ENCODE measurements around the gene PLEKHA5. TPM values are rescaled to one million over a fixed set of nuclear protein-coding genes. Genes with fewer than 3 reads are reported as not detected.
"Not testable (repeated sequence)": the region's sequence is repeated elsewhere in the genome, so short reads cannot be mapped to it uniquely, and the experiment has no call there.

The PLEKHA5 gene
- total RNA-seq, 1 donor from 2014 or later, result 62.5 TPM

GRCh38 chr12:19288603-19289244 is 159.2 kb downstream of the PLEKHA5 start:
- ATAC-seq, result peak; percentile 52
- intact Hi-C loops (cut with micrococcal nuclease), result loop anchor here (10.0 kb wide), 1 partner anchor 104 kb away; no protein-coding TSS in a partner anchor
- no peak for DNase-seq

GRCh38 chr12:19298836-19299605 is 169.5 kb downstream of the PLEKHA5 start:
- intact Hi-C loops (cut with micrococcal nuclease), result no loop called here
- DNase-seq (no peak), ATAC-seq (no peak)

- intact Hi-C loops (cut with micrococcal nuclease), result no loop called here
- DNase-seq (no peak), ATAC-seq (no peak)
Observed at GRCh38 chr12:19299765-19300164, 170.2 kb downstream of the PLEKHA5 start.

GRCh38 chr12:19301223-19301622 is 171.7 kb downstream of the PLEKHA5 start:
- intact Hi-C loops (cut with micrococcal nuclease), result no loop called here
- DNase-seq, result no peak

GRCh38 chr12:19301688-19302087 is 172.2 kb downstream of the PLEKHA5 start:
- no peak for ATAC-seq
- DNase-seq, result no peak
- intact Hi-C loops (cut with micrococcal nuclease), result no loop called here

More at GRCh38 chr12:19301223-19301622, 171.7 kb downstream of the PLEKHA5 start:
- no peak for ATAC-seq

GRCh38 chr12:19302100-19302640 is 172.6 kb downstream of the PLEKHA5 start:
- intact Hi-C loops (cut with micrococcal nuclease), result no loop called here
- ATAC-seq, result no peak
- no peak for DNase-seq

GRCh38 chr12:19303496-19303895 is 174.0 kb downstream of the PLEKHA5 start:
- intact Hi-C loops (cut with micrococcal nuclease), result no loop called here

GRCh38 chr12:19304149-19304750 is 174.7 kb downstream of the PLEKHA5 start:
- ATAC-seq (no peak), DNase-seq (no peak)
- intact Hi-C loops (cut with micrococcal nuclease), result no loop called here

More at GRCh38 chr12:19303496-19303895, 174.0 kb downstream of the PLEKHA5 start:
- no peak for ATAC-seq
- DNase-seq, result no peak

- ATAC-seq; DNase-seq; intact Hi-C loops (cut with micrococcal nuclease): not testable (repeated sequence)
Observed at GRCh38 chr12:19305621-19306020, 176.1 kb downstream of the PLEKHA5 start.

- no peak for DNase-seq
- no peak for ATAC-seq
- intact Hi-C loops (cut with micrococcal nuclease), result no loop called here
Observed at GRCh38 chr12:19306366-19306765, 176.8 kb downstream of the PLEKHA5 start.

- intact Hi-C loops (cut with micrococcal nuclease), result no loop called here
- ATAC-seq (no peak), DNase-seq (no peak)
Observed at GRCh38 chr12:19307451-19307850, 177.9 kb downstream of the PLEKHA5 start.

- ATAC-seq (no peak), DNase-seq (no peak)
- intact Hi-C loops (cut with micrococcal nuclease), result no loop called here
Observed at GRCh38 chr12:19311165-19311564, 181.6 kb downstream of the PLEKHA5 start.

- intact Hi-C loops (cut with micrococcal nuclease), result no loop called here
- DNase-seq (no peak), ATAC-seq (no peak)
Observed at GRCh38 chr12:19312637-19313036, 183.1 kb downstream of the PLEKHA5 start.

- intact Hi-C loops (cut with micrococcal nuclease), result no loop called here
- DNase-seq (no peak), ATAC-seq (no peak)
Observed at GRCh38 chr12:19316425-19316824, 186.9 kb downstream of the PLEKHA5 start.

GRCh38 chr12:19322376-19322775 is 192.8 kb downstream of the PLEKHA5 start:
- DNase-seq, result no peak
- intact Hi-C loops (cut with micrococcal nuclease), result no loop called here
- ATAC-seq, result no peak

- no peak for DNase-seq
- ATAC-seq, result no peak
- intact Hi-C loops (cut with micrococcal nuclease), result no loop called here
Observed at GRCh38 chr12:19323805-19324204, 194.3 kb downstream of the PLEKHA5 start.

GRCh38 chr12:19326102-19326501 is 196.6 kb downstream of the PLEKHA5 start:
- ATAC-seq (no peak), DNase-seq (no peak)
- intact Hi-C loops (cut with micrococcal nuclease), result no loop called here

- peak; percentile 11 for ATAC-seq
- intact Hi-C loops (cut with micrococcal nuclease), result no loop called here
- DNase-seq, result no peak
Observed at GRCh38 chr12:19332196-19332595, 202.7 kb downstream of the PLEKHA5 start.

- intact Hi-C loops (cut with micrococcal nuclease), result no loop called here
- peak; percentile 76 for ATAC-seq
- DNase-seq, result no peak
Observed at GRCh38 chr12:19338405-19338804, 208.9 kb downstream of the PLEKHA5 start.

GRCh38 chr12:19350850-19351249 is 221.3 kb downstream of the PLEKHA5 start:
- intact Hi-C loops (cut with micrococcal nuclease); DNase-seq; ATAC-seq: not testable (repeated sequence)
